ENCODE data around the gene TTYH2.
A peak's percentile ranks its signal among the peaks of the same experiment; 100 is the strongest.

Gene TTYH2

DNA sequence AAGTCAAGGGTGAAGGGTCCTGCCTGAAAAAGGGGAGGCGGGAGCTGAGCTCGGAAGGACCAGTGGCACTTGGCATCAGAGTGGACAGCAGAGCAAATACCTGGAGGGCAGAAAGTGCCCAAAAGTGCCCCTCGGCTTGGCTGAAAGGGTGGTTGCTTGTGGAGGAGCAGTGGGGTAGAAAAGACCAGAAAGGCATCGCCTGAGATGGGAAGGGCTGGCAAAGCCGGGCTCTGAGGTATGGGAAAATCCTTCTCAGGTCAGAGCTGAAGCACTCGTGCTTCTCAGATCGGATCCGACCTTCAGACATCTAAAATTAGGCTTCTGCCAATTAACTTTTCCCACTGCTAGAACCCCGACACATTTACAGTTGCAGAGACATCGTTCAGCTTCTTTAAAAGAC is 11.4 kb upstream of the TTYH2 start:
- H2BK12ac ChIP-seq (ENCODE audit: low read length in 2 of 2): no peak overlapping the region

DNA sequence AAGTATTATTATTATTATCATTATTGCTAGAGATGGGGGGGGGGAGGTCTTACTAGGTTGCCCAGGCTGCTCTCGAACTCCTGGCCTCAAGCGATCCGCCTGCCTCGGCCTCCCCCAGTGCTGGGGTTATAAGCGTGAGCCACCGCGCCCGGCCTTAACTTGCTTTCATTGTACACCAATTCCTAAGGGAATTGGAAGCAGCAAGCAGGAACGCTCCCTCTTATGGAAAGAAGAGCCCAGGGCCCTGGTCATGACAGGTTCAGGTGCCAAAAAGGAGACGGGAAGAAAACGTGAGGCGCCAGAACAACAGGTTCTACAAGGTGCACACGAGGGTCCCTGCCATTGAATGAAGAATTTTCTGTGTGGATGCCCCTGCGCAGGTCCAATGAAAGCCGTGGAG is 10.4 kb upstream of the TTYH2 start:
- no peak overlapping the region for H4K8ac ChIP-seq (ENCODE audit: low read length)
- H3K27me3 ChIP-seq (ENCODE audit: control insufficient read depth in 1 of 2, insufficient read depth in 1 of 2, low read length in 2 of 2): peaks cover 30 to 39% of the 10 kb centered on the region in 2 experiments
- H3K23ac ChIP-seq (ENCODE audit: low read length in 2 of 2): no peak overlapping the region
- no peak overlapping the region for H2BK15ac ChIP-seq (ENCODE audit: low read depth, poor library complexity, severe bottlenecking)
- peaks cover 2% of the 10 kb centered on the region for H3K79me1 ChIP-seq (replicated peaks; ENCODE audit: low read length, poor library complexity, severe bottlenecking)
- H3K4ac ChIP-seq (ENCODE audit: low read depth in 1 of 2, low read length in 2 of 2): no peak overlapping the region
- no peak overlapping the region for H2AK5ac ChIP-seq (ENCODE audit: low read length, severe bottlenecking)
- peak overlapping the region; percentile 5 for H2AFZ ChIP-seq (ENCODE audit: low read depth, low read length)
- H3K9ac ChIP-seq (ENCODE audit: low read length): no peak overlapping the region
- DNase-seq: no peak
- H3K4me2 ChIP-seq (ENCODE audit: low read length, poor library complexity, severe bottlenecking): no peak overlapping the region
- H2BK120ac ChIP-seq (ENCODE audit: low read depth, low read length): no peak overlapping the region
- no peak overlapping the region for H3K14ac ChIP-seq (ENCODE audit: low read length in 2 of 2)
- no peak overlapping the region for H3K18ac ChIP-seq (ENCODE audit: low read depth in 1 of 2, low read length in 2 of 2)
- H3K27ac ChIP-seq (ENCODE audit: low read length, poor library complexity, severe bottlenecking): no peak overlapping the region
- H2BK5ac ChIP-seq (ENCODE audit: low read depth, low read length, poor library complexity, severe bottlenecking): no peak overlapping the region
- peaks cover 21 to 31% of the 10 kb centered on the region in 2 experiments for H3K36me3 ChIP-seq (ENCODE audit: control insufficient read depth in 1 of 2, insufficient read depth in 2 of 2, low read depth in 1 of 2, low read length in 2 of 2)
- no peak overlapping the region for H4K91ac ChIP-seq (ENCODE audit: low read length)
- no peaks in the 10 kb centered on the region for H3K9me3 ChIP-seq (ENCODE audit: control insufficient read depth, low read length)
- peaks cover 18% of the 10 kb centered on the region for H3K4me1 ChIP-seq (ENCODE audit: control insufficient read depth, insufficient read depth, low read depth, low read length)
- H2BK12ac ChIP-seq (ENCODE audit: low read length in 2 of 2): no peak overlapping the region
- WGBS: 62% methylated on average over 15 of the region's 15 CpGs
- peak overlapping the region in 1 of 2 experiments; percentile 88 for H3K4me3 ChIP-seq (ENCODE audit: insufficient read depth in 1 of 2, low read depth in 1 of 2, low read length in 2 of 2)

More for the DNA sequence above, 11.4 kb upstream of the TTYH2 start:
- no peaks in the 10 kb centered on the region for H3K79me1 ChIP-seq (replicated peaks; ENCODE audit: low read length, poor library complexity, severe bottlenecking)
- no peak overlapping the region for H2AK5ac ChIP-seq (ENCODE audit: low read length, severe bottlenecking)
- no peak overlapping the region for H3K4me2 ChIP-seq (ENCODE audit: low read length, poor library complexity, severe bottlenecking)
- H3K4me3 ChIP-seq (ENCODE audit: insufficient read depth in 1 of 2, low read depth in 1 of 2, low read length in 2 of 2): no peak overlapping the region
- WGBS: 84% methylated on average over 10 of the region's 10 CpGs
- H3K18ac ChIP-seq (ENCODE audit: low read depth in 1 of 2, low read length in 2 of 2): no peak overlapping the region
- no peak for DNase-seq
- H4K8ac ChIP-seq (ENCODE audit: low read length): no peak overlapping the region
- H3K23ac ChIP-seq (ENCODE audit: low read length in 2 of 2): no peak overlapping the region
- H2BK120ac ChIP-seq (ENCODE audit: low read depth, low read length): no peak overlapping the region
- H3K27me3 ChIP-seq (ENCODE audit: control insufficient read depth in 1 of 2, insufficient read depth in 1 of 2, low read length in 2 of 2): peaks cover 39 to 49% of the 10 kb centered on the region in 2 experiments
- no peak overlapping the region for H4K91ac ChIP-seq (ENCODE audit: low read length)
- peaks cover 15 to 21% of the 10 kb centered on the region in 2 experiments for H3K36me3 ChIP-seq (ENCODE audit: control insufficient read depth in 1 of 2, insufficient read depth in 2 of 2, low read depth in 1 of 2, low read length in 2 of 2)
- H2AFZ ChIP-seq (ENCODE audit: low read depth, low read length): no peak overlapping the region
- H3K14ac ChIP-seq (ENCODE audit: low read length in 2 of 2): no peak overlapping the region
- H3K4ac ChIP-seq (ENCODE audit: low read depth in 1 of 2, low read length in 2 of 2): no peak overlapping the region
- H3K27ac ChIP-seq (ENCODE audit: low read length, poor library complexity, severe bottlenecking): no peak overlapping the region
- peaks cover 14% of the 10 kb centered on the region for H3K4me1 ChIP-seq (ENCODE audit: control insufficient read depth, insufficient read depth, low read depth, low read length)
- no peak overlapping the region for H3K9ac ChIP-seq (ENCODE audit: low read length)
- H2BK15ac ChIP-seq (ENCODE audit: low read depth, poor library complexity, severe bottlenecking): no peak overlapping the region
- no peaks in the 10 kb centered on the region for H3K9me3 ChIP-seq (ENCODE audit: control insufficient read depth, low read length)
- H2BK5ac ChIP-seq (ENCODE audit: low read depth, low read length, poor library complexity, severe bottlenecking): no peak overlapping the region

- H2BK12ac ChIP-seq (ENCODE audit: low read length in 2 of 2): no peak within 1 kb of the TSS
- H4K8ac ChIP-seq (ENCODE audit: low read length): peak within 1 kb of the TSS; percentile 83
- peaks cover 28 to 38% of the 10 kb centered on the region in 2 experiments for H3K36me3 ChIP-seq (ENCODE audit: control insufficient read depth in 1 of 2, insufficient read depth in 2 of 2, low read depth in 1 of 2, low read length in 2 of 2)
- H3K27ac ChIP-seq (ENCODE audit: low read length, poor library complexity, severe bottlenecking): peak within 1 kb of the TSS; percentile 91
- H2AFZ ChIP-seq (ENCODE audit: low read depth, low read length): peak within 1 kb of the TSS; percentile 5
- H3K14ac ChIP-seq (ENCODE audit: low read length in 2 of 2): peak within 1 kb of the TSS; percentile 13 to 67
- H3K27me3 ChIP-seq (ENCODE audit: control insufficient read depth in 1 of 2, insufficient read depth in 1 of 2, low read length in 2 of 2): peaks cover 24 to 32% of the 10 kb centered on the region in 2 experiments
- peaks cover 3% of the 10 kb centered on the region for H3K79me1 ChIP-seq (replicated peaks; ENCODE audit: low read length, poor library complexity, severe bottlenecking)
- peak within 1 kb of the TSS; percentile 77 to 88 for H3K4me3 ChIP-seq (ENCODE audit: insufficient read depth in 1 of 2, low read depth in 1 of 2, low read length in 2 of 2)
- no peak within 1 kb of the TSS for H2BK120ac ChIP-seq (ENCODE audit: low read depth, low read length)
- peaks cover 18% of the 10 kb centered on the region for H3K4me1 ChIP-seq (ENCODE audit: control insufficient read depth, insufficient read depth, low read depth, low read length)
- no peak within 1 kb of the TSS for H2BK15ac ChIP-seq (ENCODE audit: low read depth, poor library complexity, severe bottlenecking)
- H2AK5ac ChIP-seq (ENCODE audit: low read length, severe bottlenecking): no peak within 1 kb of the TSS
- peak within 1 kb of the TSS; percentile 80 for H3K4me2 ChIP-seq (ENCODE audit: low read length, poor library complexity, severe bottlenecking)
- under 1% methylated on average over 53 of the region's 53 CpGs for WGBS
- peak within 1 kb of the TSS; percentile 76 to 92 for H3K4ac ChIP-seq (ENCODE audit: low read depth in 1 of 2, low read length in 2 of 2)
- H3K9me3 ChIP-seq (ENCODE audit: control insufficient read depth, low read length): no peaks in the 10 kb centered on the region
- peak within 1 kb of the TSS; percentile 84 for H4K91ac ChIP-seq (ENCODE audit: low read length)
- peak within 1 kb of the TSS; percentile 98 for H3K9ac ChIP-seq (ENCODE audit: low read length)
- peak within 1 kb of the TSS in 1 of 2 experiments; percentile 23 for H3K23ac ChIP-seq (ENCODE audit: low read length in 2 of 2)
- peak; percentile 98 for DNase-seq
- H2BK5ac ChIP-seq (ENCODE audit: low read depth, low read length, poor library complexity, severe bottlenecking): no peak within 1 kb of the TSS
- H3K18ac ChIP-seq (ENCODE audit: low read depth in 1 of 2, low read length in 2 of 2): peak within 1 kb of the TSS; percentile 84 to 87
These were observed 9.7 kb upstream of the TTYH2 start, which contains the start of gene RPL38 for GRCh38 chr17:74203439-74204240. TSS of gene RPL38 (plus strand) at chr17:74203678. CDS start at chr17:74203956, 278 bp downstream.

DNA sequence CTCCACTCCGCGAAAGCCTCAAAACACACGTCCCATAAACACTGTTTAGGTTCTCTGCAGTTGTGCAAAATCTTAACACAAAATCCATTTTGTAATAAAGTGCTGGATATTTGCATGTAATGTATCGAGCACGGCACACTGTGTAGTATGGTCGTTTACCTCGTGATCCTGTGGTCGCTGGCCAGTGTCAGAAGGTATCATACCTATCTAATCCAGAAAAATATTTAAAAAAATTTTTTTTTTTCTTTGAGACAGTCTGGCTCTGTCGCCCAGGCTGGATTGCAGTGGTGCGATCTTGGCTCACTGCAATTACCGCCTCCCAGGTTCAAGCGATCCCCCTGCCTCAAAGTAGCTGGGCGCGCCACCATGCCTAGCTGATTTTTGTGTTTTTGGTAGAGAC is 8.9 kb upstream of the TTYH2 start:
- no peak overlapping the region for H2BK12ac ChIP-seq (ENCODE audit: low read length in 2 of 2)
- H3K4ac ChIP-seq (ENCODE audit: low read depth in 1 of 2, low read length in 2 of 2): peak overlapping the region in 1 of 2 experiments; percentile 76
- H4K91ac ChIP-seq (ENCODE audit: low read length): no peak overlapping the region
- H3K9me3 ChIP-seq (ENCODE audit: control insufficient read depth, low read length): no peaks in the 10 kb centered on the region
- peaks cover 18% of the 10 kb centered on the region for H3K4me1 ChIP-seq (ENCODE audit: control insufficient read depth, insufficient read depth, low read depth, low read length)
- H3K4me2 ChIP-seq (ENCODE audit: low read length, poor library complexity, severe bottlenecking): peak overlapping the region; percentile 80
- H3K27ac ChIP-seq (ENCODE audit: low read length, poor library complexity, severe bottlenecking): peak overlapping the region; percentile 91
- no peak overlapping the region for H4K8ac ChIP-seq (ENCODE audit: low read length)
- peak overlapping the region; percentile 98 for H3K9ac ChIP-seq (ENCODE audit: low read length)
- peaks cover 24 to 30% of the 10 kb centered on the region in 2 experiments for H3K27me3 ChIP-seq (ENCODE audit: control insufficient read depth in 1 of 2, insufficient read depth in 1 of 2, low read length in 2 of 2)
- WGBS: 92% methylated on average over 6 of the region's 14 CpGs
- H2AK5ac ChIP-seq (ENCODE audit: low read length, severe bottlenecking): no peak overlapping the region
- H2BK120ac ChIP-seq (ENCODE audit: low read depth, low read length): no peak overlapping the region
- H2BK5ac ChIP-seq (ENCODE audit: low read depth, low read length, poor library complexity, severe bottlenecking): no peak overlapping the region
- peak overlapping the region in 1 of 2 experiments; percentile 88 for H3K4me3 ChIP-seq (ENCODE audit: insufficient read depth in 1 of 2, low read depth in 1 of 2, low read length in 2 of 2)
- no peak overlapping the region for H2AFZ ChIP-seq (ENCODE audit: low read depth, low read length)
- no peak overlapping the region for H3K14ac ChIP-seq (ENCODE audit: low read length in 2 of 2)
- peaks cover 34 to 47% of the 10 kb centered on the region in 2 experiments for H3K36me3 ChIP-seq (ENCODE audit: control insufficient read depth in 1 of 2, insufficient read depth in 2 of 2, low read depth in 1 of 2, low read length in 2 of 2)
- no peak overlapping the region for H3K23ac ChIP-seq (ENCODE audit: low read length in 2 of 2)
- H3K79me1 ChIP-seq (replicated peaks; ENCODE audit: low read length, poor library complexity, severe bottlenecking): peaks cover 3% of the 10 kb centered on the region
- no peak overlapping the region for H3K18ac ChIP-seq (ENCODE audit: low read depth in 1 of 2, low read length in 2 of 2)
- H2BK15ac ChIP-seq (ENCODE audit: low read depth, poor library complexity, severe bottlenecking): no peak overlapping the region
- DNase-seq: no peak
